GM18498 (cell line): ENCODE data around the gene ZNF225.
A peak's percentile ranks its signal among the peaks of the same experiment; 100 is the strongest.
"Not testable (repeated sequence)": the region's sequence is repeated elsewhere in the genome, so short reads cannot be mapped to it uniquely, and the experiment has no call there.

Experiments used
- ATAC-seq: cut with Tn5 transposase; IDR thresholded peaks from one replicate; pipeline ENCODE4 v1.9.1; 2021; ENCODE audit warnings: mild to moderate bottlenecking, moderate library complexity; ENCODE audit not compliant: unreplicated experiment

The ZNF225 gene

DNA sequence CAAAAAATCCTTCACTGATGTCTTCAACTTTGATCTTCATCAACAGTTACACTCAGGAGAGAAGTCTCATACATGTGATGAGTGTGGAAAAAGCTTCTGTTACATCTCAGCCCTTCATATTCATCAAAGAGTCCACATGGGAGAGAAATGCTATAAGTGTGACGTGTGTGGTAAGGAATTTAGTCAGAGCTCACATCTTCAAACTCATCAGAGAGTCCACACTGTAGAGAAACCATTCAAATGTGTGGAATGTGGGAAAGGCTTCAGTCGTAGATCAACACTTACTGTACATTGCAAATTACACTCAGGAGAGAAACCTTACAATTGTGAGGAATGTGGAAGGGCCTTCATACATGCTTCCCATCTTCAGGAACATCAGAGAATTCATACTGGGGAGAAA, 43.3 kb downstream of the ZNF225 start:
- no peak for ATAC-seq

DNA sequence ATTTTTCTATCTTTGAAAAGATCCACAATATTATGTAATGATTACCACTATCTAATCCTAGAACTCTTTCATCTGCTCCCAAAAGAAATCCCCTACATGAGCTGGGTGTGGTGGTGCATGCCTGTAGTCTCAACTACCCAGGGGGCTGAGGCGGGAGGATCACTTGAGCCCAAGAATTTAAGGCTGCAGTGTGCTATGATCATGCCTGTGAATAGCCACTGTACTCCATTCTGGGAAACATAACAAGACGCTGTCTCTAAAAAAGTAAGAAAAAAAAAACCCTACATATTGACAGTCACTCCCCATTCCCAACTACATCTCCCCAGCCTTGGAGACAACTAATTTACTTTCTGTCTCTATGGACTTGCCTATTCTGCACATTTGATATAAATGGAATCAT, 50.6 kb downstream of the ZNF225 start:
- no peak for ATAC-seq

GRCh38 chr19:44164327-44164672, 51.1 kb downstream of the ZNF225 start:
- ATAC-seq, result peak; percentile 7

DNA sequence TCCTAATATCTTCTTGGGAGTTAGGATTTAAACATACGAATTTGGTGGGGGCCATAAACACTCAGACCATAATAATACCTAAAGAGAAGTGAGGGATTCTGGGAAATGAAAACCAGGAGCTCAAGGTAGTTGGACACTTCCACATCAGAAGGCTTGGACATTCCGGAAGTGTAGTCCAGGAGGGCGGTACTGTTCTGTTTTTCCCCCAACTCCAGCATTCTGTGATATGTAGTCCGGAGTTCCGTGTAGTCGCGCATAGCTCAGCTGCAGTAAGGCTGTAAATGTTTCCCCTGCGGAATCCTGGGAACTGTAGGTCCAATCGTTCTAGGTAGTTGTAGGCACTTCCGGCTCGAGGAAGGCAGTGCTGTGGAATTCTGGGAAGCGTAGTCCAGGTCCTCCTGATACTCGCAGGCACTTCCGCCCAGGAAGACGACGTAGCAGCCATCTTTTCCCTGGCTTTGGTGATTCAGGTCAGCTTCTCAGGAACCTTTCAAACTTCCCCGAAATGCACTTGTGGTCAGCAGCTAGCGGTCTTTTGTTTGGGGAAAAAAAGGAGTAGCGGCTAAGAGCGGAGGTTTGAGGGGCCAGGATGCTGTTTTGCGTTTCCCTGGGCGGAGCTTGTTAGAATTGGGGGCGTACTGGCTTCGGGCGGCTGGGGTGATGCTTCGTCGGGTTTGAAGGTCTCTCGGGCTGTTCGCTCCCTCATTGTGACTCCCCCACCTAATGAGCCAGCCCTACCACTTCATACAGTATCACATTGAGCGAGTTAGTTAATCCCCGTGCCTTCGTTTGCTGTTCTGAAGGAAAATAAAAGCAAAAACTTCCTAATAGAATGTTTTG, 51.7 kb downstream of the ZNF225 start, which contains the start of gene ZNF226:
Gene ZNF226 (plus strand): TSS at position 428 of the 840 bp plus-strand sequence. CDS start 4,981 bp downstream, outside the sequence.
- ATAC-seq, result peak; percentile 86

- not testable (repeated sequence) for ATAC-seq
These were observed 57.5 kb downstream of the ZNF225 start for GRCh38 chr19:44170660-44171059.

DNA sequence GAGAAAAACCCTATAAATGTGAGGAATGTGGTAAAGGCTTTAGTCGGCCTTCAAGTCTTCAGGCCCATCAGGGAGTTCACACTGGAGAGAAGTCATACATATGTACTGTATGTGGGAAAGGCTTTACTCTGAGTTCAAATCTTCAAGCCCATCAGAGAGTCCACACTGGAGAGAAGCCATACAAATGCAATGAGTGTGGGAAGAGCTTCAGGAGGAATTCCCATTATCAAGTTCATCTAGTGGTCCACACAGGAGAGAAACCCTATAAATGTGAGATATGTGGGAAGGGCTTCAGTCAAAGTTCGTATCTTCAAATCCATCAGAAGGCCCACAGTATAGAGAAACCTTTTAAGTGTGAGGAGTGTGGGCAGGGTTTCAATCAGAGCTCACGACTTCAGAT, 63.4 kb downstream of the ZNF225 start:
- no peak for ATAC-seq

DNA sequence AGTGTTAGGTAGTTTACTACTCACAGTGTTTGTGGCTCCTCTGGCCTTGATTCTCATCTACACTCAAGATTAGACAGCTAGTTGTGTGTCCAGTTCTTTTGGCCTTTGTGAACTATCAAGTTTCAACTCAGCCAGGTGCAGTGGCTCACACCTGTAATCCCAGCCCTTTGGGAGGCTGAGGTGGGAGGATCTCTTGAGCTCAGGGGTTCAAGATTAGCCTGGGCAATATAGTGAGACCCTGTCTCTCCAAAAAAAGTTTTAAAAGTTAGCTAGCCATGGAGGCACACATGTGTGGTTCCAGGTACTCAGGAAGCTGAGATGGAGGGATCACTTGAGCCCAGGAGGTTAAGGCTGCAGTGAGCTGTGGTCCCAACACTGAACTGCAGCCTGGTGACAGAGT, 67.8 kb downstream of the ZNF225 start:
- ATAC-seq, result no peak

DNA sequence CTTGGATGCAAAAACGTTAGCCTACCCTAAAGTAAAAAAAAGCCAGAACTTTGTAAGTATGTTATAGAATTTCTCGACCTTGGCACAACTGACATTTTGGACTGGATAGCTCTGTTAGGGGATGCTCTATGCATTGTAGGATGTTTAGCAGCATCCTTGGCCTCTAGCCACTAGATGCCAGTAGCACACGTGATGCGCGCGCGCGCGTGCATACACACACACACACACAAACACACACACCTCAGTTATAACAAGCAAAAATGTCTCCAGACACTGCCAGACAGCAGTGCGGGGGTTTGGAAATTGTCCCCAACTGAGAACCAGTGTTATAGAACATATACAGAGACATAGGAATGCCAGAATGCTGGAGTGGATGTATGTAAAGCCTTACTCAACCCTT, 68.9 kb downstream of the ZNF225 start:
- no peak for ATAC-seq
